Measurements from ENCODE around the gene TEX11.

GRCh38 chrX:70481471-70482270 is 426.8 kb downstream of the TEX11 start:
- TF ChIP-seq CTCF (IDR thresholded peaks at IDR 0.05; ENCODE audit: insufficient read depth, low read length, poor library complexity, severe bottlenecking), result no peak
- no peak for TF ChIP-seq EZH2phosphoT487 (conservative IDR thresholded peaks at IDR 0.05; ENCODE audit: low read length)
